Spleen (tissue), 11 donors: ENCODE measurements around the gene OPRL1. TPM values are rescaled to one million over a fixed set of nuclear protein-coding genes. Genes with fewer than 3 reads are reported as not detected.

ENCODE experiments used
- DNase-seq: peaks from one replicate; pipeline ENCODE4 v3.0.0-alpha.2; 2020
- H3K27ac ChIP-seq, 8 donors: fragments of 200-600 bp; sonication (generic) in 7 of 8; 1 replicate in 4 of 8; 2 replicates in 4 of 8; pipeline versions ENCODE4 v1.5.0 to v1.8.0; 2016 to 2021; ENCODE audit warnings: inconsistent platforms in 4 of 8, mild to moderate bottlenecking in 4 of 8, moderate library complexity in 1 of 8
- H3K27me3 ChIP-seq, 7 donors: fragments of 200-600 bp; sonication (generic) in 6 of 7; replicated peaks in 1 of 7; 1 replicate in 4 of 7; 2 replicates in 3 of 7; pipeline versions ENCODE4 v1.5.0 to v1.8.0; 2016 to 2021; ENCODE audit warnings: inconsistent platforms in 3 of 7, mild to moderate bottlenecking in 1 of 7
- H3K36me3 ChIP-seq, 6 donors: fragments of 200-600 bp; sonication (generic) in 5 of 6; 1 replicate in 4 of 6; 2 replicates in 2 of 6; pipeline versions ENCODE4 v1.5.0 to v1.8.0; 2016 to 2021; ENCODE audit warnings: inconsistent platforms in 2 of 6
- H3K4me1 ChIP-seq, 6 donors: fragments of 200-600 bp; sonication (generic) in 5 of 6; 1 replicate in 3 of 6; 2 replicates in 3 of 6; pipeline versions ENCODE4 v1.5.0 to v1.8.0; 2016 to 2021; ENCODE audit warnings: inconsistent platforms in 3 of 6
- H3K4me3 ChIP-seq, 8 donors: fragments of 200-600 bp; sonication (generic) in 7 of 8; 1 replicate in 4 of 8; 2 replicates in 4 of 8; pipeline versions ENCODE4 v1.5.0 to v1.8.0; 2016 to 2021; ENCODE audit warnings: inconsistent platforms in 4 of 8, mild to moderate bottlenecking in 4 of 8, moderate library complexity in 2 of 8
- H3K9me3 ChIP-seq, 8 donors: fragments of 200-600 bp; sonication (generic) in 7 of 8; 1 replicate in 4 of 8; 2 replicates in 4 of 8; pipeline versions ENCODE4 v1.5.0 to v1.8.0; 2016 to 2021; ENCODE audit warnings: inconsistent platforms in 4 of 8
- CTCF ChIP-seq, 11 experiments: fragments of 200-600 bp in 7 of 11; fragments of 450-650 bp in 4 of 11; sonication (generic) in 4 of 11; IDR thresholded peaks in 8 of 11; conservative IDR thresholded peaks in 3 of 11; 1 replicate in 7 of 11; 2 replicates in 4 of 11; pipeline versions ENCODE4 v1.4.0 to v1.8.0; 2016 to 2021; ENCODE audit warnings: antibody characterized with exemption in 11 of 11, inconsistent platforms in 4 of 11, mild to moderate bottlenecking in 1 of 11
- POLR2A ChIP-seq, 3 donors: fragments of 450-650 bp; IDR thresholded peaks; one replicate each; pipeline ENCODE4 v1.5.1; 2017; ENCODE audit warnings: antibody characterized with exemption in 3 of 3, mild to moderate bottlenecking in 1 of 3
- POLR2AphosphoS5 ChIP-seq, 3 donors: sonication (generic); formaldehyde crosslinking; IDR thresholded peaks; one replicate each; pipeline ENCODE4 v1.5.1; 2017; ENCODE audit warnings: antibody characterized with exemption in 3 of 3
- WGBS, 5 donors: extraction: QIAGEN DNeasy Blood & Tissue Kit in 3 of 5; methylation state at CpG; one replicate each; pipeline versions ENCODE4 v1.1.5 to v1.1.7; 2013 to 2018; 5-methylcytosine and 5-hydroxymethylcytosine counted together
- intact Hi-C: fragments of 100-400 bp; cut with DNase I; formaldehyde crosslinking; loops from one replicate; pipeline ENCODE4 v1.15.0; 2023; ENCODE audit warnings: low total_unique reads
- polyA plus RNA-seq, 3 donors: library from polyadenylated mRNA; stranded (reverse); fragments of 200-250 nt; gene quantifications; one replicate each; pipeline ENCODE4 v1.2.1, GENCODE V29; 2013
- total RNA-seq, 7 donors: library from RNA; depleted of rRNA in 3 of 7; stranded (reverse); fragments of >200 nt in 3 of 7; fragmentation: NEBNext Ultra II Directional in 4 of 7; extraction: Animal tissue kit (Norgen Biotek cat#: 25700) in 4 of 7; gene quantifications; one replicate each; pipeline versions ENCODE4 v1.1.0 to v1.2.1, GENCODE V29; 2016 to 2021
- donor health status: healthy with polysubstance abuse.
- donor health status: DM: no; HTN: no; CAD: no; lungs with moderate emphysema.
- donor health status: DM: no; HTN: no; CAD: no.
- donor health status: Bipolar disorder and iron deficiency.
- donor health status: healthy.
- donor health status: DM: no; HTN: no; CAD: no.
- donor health status: DM: yes; HTN: yes; CAD: no.

The OPRL1 gene
- total and polyA plus RNA-seq, 10 donors, result 1.9 to 7.9 (median 5.0) TPM

GRCh38 chr20:64099086-64099786 is 19.4 kb downstream of the OPRL1 start:
- peaks cover 5 to 36% (median 23%) of the 10 kb centered on the region in 6 donors for H3K4me1 ChIP-seq
- H3K36me3 ChIP-seq, result peaks cover 0 to 43% (median 13%) of the 10 kb centered on the region in 6 donors
- DNase-seq, result no peak
- intact Hi-C loops, result no loop called here
- WGBS, 5 donors, result 88 to 94% (median 91%) methylated on average over 9 to 21 of the region's 21 CpGs
- H3K27ac ChIP-seq, result peak overlapping the region in 1 of 8 donors; percentile 70
- no peaks in the 10 kb centered on the region for H3K9me3 ChIP-seq
- peaks cover 0 to 42% (median 28%) of the 10 kb centered on the region in 7 donors for H3K27me3 ChIP-seq
- H3K4me3 ChIP-seq, result no peak overlapping the region
- no peak for TF ChIP-seq POLR2A (IDR thresholded peaks at IDR 0.05)
- no peak for TF ChIP-seq POLR2AphosphoS5 (IDR thresholded peaks at IDR 0.05)
- TF ChIP-seq CTCF (IDR thresholded peaks at IDR 0.05 in 8 of 11, conservative IDR thresholded peaks at IDR 0.05 in 3 of 11), result no peak

GRCh38 chr20:64099880-64100565 is 20.1 kb downstream of the OPRL1 start:
- WGBS, 5 donors, result 58 to 72% (median 63%) methylated on average over 14 of the region's 14 CpGs
- H3K36me3 ChIP-seq, result peaks cover 0 to 43% (median 13%) of the 10 kb centered on the region in 6 donors
- H3K4me3 ChIP-seq, result no peak overlapping the region
- H3K27ac ChIP-seq, result peak overlapping the region in 3 of 8 donors; percentile 4 to 70 (median 16)
- no peak for DNase-seq
- peaks cover 5 to 36% (median 23%) of the 10 kb centered on the region in 6 donors for H3K4me1 ChIP-seq
- TF ChIP-seq POLR2A (IDR thresholded peaks at IDR 0.05) (no peak), POLR2AphosphoS5 (IDR thresholded peaks at IDR 0.05) (peak in 1 of 3 donors; percentile 31)
- H3K9me3 ChIP-seq, result no peaks in the 10 kb centered on the region
- intact Hi-C loops, result no loop called here
- peaks cover 0 to 46% (median 28%) of the 10 kb centered on the region in 7 donors for H3K27me3 ChIP-seq

GRCh38 chr20:64100566-64100888 is 20.6 kb downstream of the OPRL1 start:
- Histone ChIP-seq H3K27ac (peak overlapping the region in 2 of 8 donors; percentile 4 to 70), H3K9me3 (no peaks in the 10 kb centered on the region)
- WGBS, 5 donors, result 67 to 82% (median 72%) methylated on average over 3 to 4 of the region's 4 CpGs

More at GRCh38 chr20:64100566-64100888, 20.6 kb downstream of the OPRL1 start:
- H3K36me3 ChIP-seq, result peaks cover 0 to 43% (median 13%) of the 10 kb centered on the region in 6 donors
- DNase-seq, result no peak
- intact Hi-C loops, result no loop called here
- H3K4me1 ChIP-seq, result peaks cover 5 to 36% (median 23%) of the 10 kb centered on the region in 6 donors
- H3K4me3 ChIP-seq, result no peak overlapping the region
- TF ChIP-seq CTCF (IDR thresholded peaks at IDR 0.05 in 8 of 11, conservative IDR thresholded peaks at IDR 0.05 in 3 of 11), result no peak
- TF ChIP-seq POLR2A (IDR thresholded peaks at IDR 0.05), result no peak
- no peak for TF ChIP-seq POLR2AphosphoS5 (IDR thresholded peaks at IDR 0.05)
- peaks cover 0 to 47% (median 28%) of the 10 kb centered on the region in 7 donors for H3K27me3 ChIP-seq
